GM23248 (cell line): ENCODE data around the gene UNC5C. TPM values are rescaled to one million over a fixed set of nuclear protein-coding genes. Genes with fewer than 3 reads are reported as not detected.

Source experiments
- DNase-seq: peaks from one replicate; pipeline ENCODE4 v3.0.0-alpha.2; 2015
- H2AFZ ChIP-seq: fragments of 200-600 bp; sonication (generic); 2 replicates; pipeline ENCODE4 v1.6.1; 2016; ENCODE audit warnings: antibody characterized with exemption
- H3F3A ChIP-seq: fragments of 200-600 bp; sonication (generic); 2 replicates; pipeline ENCODE4 v1.6.1; 2016; ENCODE audit warnings: mild to moderate bottlenecking, antibody characterized with exemption, mixed run types; ENCODE audit not compliant: insufficient read depth
- H3K27ac ChIP-seq: fragments of 200-600 bp; sonication (generic); 2 replicates; pipeline ENCODE4 v1.5.1; 2016; ENCODE audit warnings: mild to moderate bottlenecking
- H3K27me3 ChIP-seq: fragments of 200-600 bp; sonication (generic); replicated peaks from 2 replicates; pipeline ENCODE4 v1.6.1; 2016; ENCODE audit warnings: mild to moderate bottlenecking; ENCODE audit not compliant: insufficient read depth
- H3K36me3 ChIP-seq: fragments of 200-600 bp; sonication (generic); 2 replicates; pipeline ENCODE4 v1.6.1; 2016; ENCODE audit warnings: low read depth, mild to moderate bottlenecking
- H3K4me1 ChIP-seq: fragments of 200-600 bp; sonication (generic); 2 replicates; pipeline ENCODE4 v1.6.1; 2016; ENCODE audit warnings: mild to moderate bottlenecking; ENCODE audit not compliant: insufficient read depth
- H3K4me2 ChIP-seq: fragments of 200-600 bp; sonication (generic); one replicate; pipeline ENCODE4 v1.6.1; 2016; ENCODE audit warnings: mild to moderate bottlenecking; ENCODE audit not compliant: unreplicated experiment
- H3K4me3 ChIP-seq: fragments of 200-600 bp; sonication (generic); 2 replicates; pipeline ENCODE4 v1.5.1; 2016; ENCODE audit warnings: mild to moderate bottlenecking
- H3K79me2 ChIP-seq: fragments of 200-600 bp; sonication (generic); 2 replicates; pipeline ENCODE4 v1.6.1; 2016; ENCODE audit warnings: mild to moderate bottlenecking; ENCODE audit not compliant: insufficient read depth
- H3K9ac ChIP-seq: fragments of 200-600 bp; sonication (generic); 2 replicates; pipeline ENCODE4 v1.6.1; 2016; ENCODE audit warnings: mild to moderate bottlenecking
- H3K9me2 ChIP-seq: fragments of 200-600 bp; sonication (generic); 2 replicates; pipeline ENCODE4 v1.6.1; 2016; ENCODE audit warnings: mixed run types, mild to moderate bottlenecking, moderate library complexity; ENCODE audit not compliant: insufficient read depth
- H3K9me3 ChIP-seq: fragments of 200-600 bp; sonication (generic); one replicate; pipeline ENCODE4 v1.6.1; 2017; ENCODE audit warnings: low read depth
- H4K20me1 ChIP-seq: fragments of 200-600 bp; sonication (generic); 2 replicates; pipeline ENCODE4 v1.6.0; 2016; ENCODE audit not compliant: insufficient read depth
- EZH2 ChIP-seq: fragments of 200-600 bp; sonication (generic); IDR thresholded peaks from 2 replicates; pipeline ENCODE4 v1.6.1; 2018; ENCODE audit warnings: antibody characterized with exemption, mild to moderate bottlenecking; ENCODE audit not compliant: insufficient read depth, poor library complexity, severe bottlenecking
- EZH2phosphoT487 ChIP-seq: fragments of 200-600 bp; sonication (generic); IDR thresholded peaks from 2 replicates; pipeline ENCODE4 v1.6.1; 2018; ENCODE audit warnings: antibody characterized with exemption, moderate library complexity, mild to moderate bottlenecking, low read depth; ENCODE audit not compliant: insufficient read depth
- WGBS, 2 experiments: methylation state at CpG; one replicate each; pipeline ENCODE4 v1.1.6; 2015 to 2017; ENCODE audit warnings: low lambda C conversion rate in 2 of 2, low coverage in 1 of 2; ENCODE audit errors: missing lambda C conversion rate in 2 of 2; 5-methylcytosine and 5-hydroxymethylcytosine counted together
- in situ Hi-C: fragments of 300-500 bp; cut with MboI; formaldehyde crosslinking; loops from 2 replicates; pipeline ENCODE4 v1.15.0; 2020
- polyA plus RNA-seq: library from polyadenylated mRNA; unstranded; fragments of >200 nt; fragmentation: Nextera tagmentation; extraction: Ambion mirVana; gene quantifications from 2 replicates; pipeline ENCODE4 v1.2.1, GENCODE V29; 2016
- total RNA-seq: library from RNA; depleted of rRNA; stranded (reverse); fragments of >200 nt; shearing (Covaris generic); gene quantifications from 2 replicates; pipeline ENCODE4 v1.2.3, GENCODE V29; 2014

UNC5C gene
- total and polyA plus RNA-seq, 2 experiments from 2014 or later: not detected

GRCh38 chr4:95590615-95591014 is 41.8 kb upstream of the UNC5C start:
- Histone ChIP-seq H3K79me2 (no peaks in the 10 kb centered on the region), H3K4me3 (no peak overlapping the region), H4K20me1 (no peaks in the 10 kb centered on the region), H3F3A (no peaks in the 10 kb centered on the region), H3K9me3 (no peaks in the 10 kb centered on the region), H3K9me2 (no peaks in the 10 kb centered on the region; the same call in 1 of the 2 replicates), H3K27me3 (no peaks in the 10 kb centered on the region), H3K4me2 (no peak overlapping the region), H3K36me3 (no peaks in the 10 kb centered on the region), H2AFZ (no peak overlapping the region), H3K9ac (no peak overlapping the region), H3K27ac (no peak overlapping the region), H3K4me1 (no peaks in the 10 kb centered on the region)
- DNase-seq: no peak
- in situ Hi-C loops: no loop called here
- 9 to 17% methylated on average over 1 of the region's 1 CpG for WGBS, 2 experiments
- TF ChIP-seq EZH2: no peak
- TF ChIP-seq EZH2phosphoT487: no peak

DNA sequence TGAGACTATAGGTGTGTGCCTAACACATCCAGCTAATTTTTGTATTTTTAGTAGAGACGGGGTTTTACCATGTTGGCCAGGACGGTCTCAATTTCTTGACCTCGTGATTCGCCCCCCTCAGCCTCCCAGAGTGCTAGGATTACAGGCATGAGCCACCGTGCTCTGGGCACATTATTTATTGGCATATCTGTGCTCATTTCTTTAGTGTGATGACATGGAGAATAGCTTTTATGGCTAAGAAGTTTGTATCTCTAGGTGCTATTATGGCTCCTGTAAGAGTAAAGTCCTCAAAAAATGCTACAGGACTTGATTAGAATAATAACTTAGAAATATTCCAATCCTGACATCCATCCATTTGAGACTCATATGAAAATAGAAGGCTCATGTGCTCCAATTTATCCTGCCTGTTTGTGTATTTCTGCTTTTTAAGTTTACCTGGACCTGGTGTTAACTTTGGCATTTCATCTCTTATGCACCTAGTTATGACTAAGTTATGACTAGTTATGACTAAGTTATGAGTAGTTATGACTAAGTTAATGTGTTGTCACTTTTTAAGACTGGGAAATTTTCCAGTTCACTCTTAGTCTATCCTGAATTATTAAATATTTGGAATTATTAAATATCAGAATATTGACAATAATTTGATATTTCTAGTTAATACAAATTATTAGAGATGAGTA is 36.4 kb upstream of the UNC5C start:
- Histone ChIP-seq H3K9me2 (no peaks in the 10 kb centered on the region; the same call in 1 of the 2 replicates), H3K9me3 (no peaks in the 10 kb centered on the region), H3F3A (no peaks in the 10 kb centered on the region), H3K27ac (no peak overlapping the region), H3K4me1 (no peaks in the 10 kb centered on the region), H4K20me1 (no peaks in the 10 kb centered on the region), H2AFZ (no peak overlapping the region), H3K4me3 (no peak overlapping the region), H3K79me2 (no peaks in the 10 kb centered on the region), H3K9ac (no peak overlapping the region), H3K36me3 (no peaks in the 10 kb centered on the region), H3K4me2 (no peak overlapping the region), H3K27me3 (no peaks in the 10 kb centered on the region)
- no peak for TF ChIP-seq EZH2phosphoT487
- no peak for TF ChIP-seq EZH2
- 33 to 40% methylated on average over 5 of the region's 5 CpGs for WGBS, 2 experiments
- in situ Hi-C loops: no loop called here
- peak; percentile 1 for DNase-seq

- 13 to 27% methylated on average over 8 of the region's 8 CpGs for WGBS, 2 experiments
- Histone ChIP-seq H2AFZ (no peak overlapping the region), H3F3A (no peaks in the 10 kb centered on the region), H3K27ac (no peak overlapping the region), H3K9ac (no peak overlapping the region), H3K4me2 (no peak overlapping the region), H4K20me1 (no peaks in the 10 kb centered on the region), H3K79me2 (no peaks in the 10 kb centered on the region), H3K36me3 (no peaks in the 10 kb centered on the region), H3K9me2 (no peaks in the 10 kb centered on the region), H3K27me3 (no peaks in the 10 kb centered on the region), H3K4me1 (no peaks in the 10 kb centered on the region), H3K4me3 (no peak overlapping the region), H3K9me3 (no peaks in the 10 kb centered on the region)
- no peak for TF ChIP-seq EZH2
- no peak for TF ChIP-seq EZH2phosphoT487
- no peak for DNase-seq
- in situ Hi-C loops: no loop called here
These were observed 31.5 kb upstream of the UNC5C start for GRCh38 chr4:95580226-95580625.

GRCh38 chr4:95572304-95572991 is 23.7 kb upstream of the UNC5C start:
- no peak for TF ChIP-seq EZH2phosphoT487
- TF ChIP-seq EZH2: no peak
- no peak for DNase-seq

More at GRCh38 chr4:95572304-95572991, 23.7 kb upstream of the UNC5C start:
- Histone ChIP-seq H2AFZ (no peak overlapping the region), H3K4me1 (no peaks in the 10 kb centered on the region), H3K9ac (no peak overlapping the region), H3K9me2 (no peaks in the 10 kb centered on the region), H3K36me3 (no peaks in the 10 kb centered on the region), H3K4me3 (no peak overlapping the region), H3K4me2 (no peak overlapping the region), H4K20me1 (no peaks in the 10 kb centered on the region), H3K79me2 (no peaks in the 10 kb centered on the region), H3K9me3 (no peaks in the 10 kb centered on the region), H3K27ac (no peak overlapping the region), H3K27me3 (no peaks in the 10 kb centered on the region), H3F3A (no peaks in the 10 kb centered on the region)
- WGBS, 2 experiments: 16 to 24% methylated on average over 6 of the region's 6 CpGs
- in situ Hi-C loops: no loop called here
